MM.1S (cell line): ENCODE results near the gene CD46.

Source experiments
- EZH2 ChIP-seq: fragments of 300-600 bp; sonication (generic); optimal IDR thresholded peaks from 2 replicates; pipeline ENCODE3; 2017; ENCODE audit warnings: low read depth, mild to moderate bottlenecking, antibody characterized with exemption, low read length, mixed read lengths
- TF ChIP-seq, protein P1 (sequence below): fragments of 300-600 bp; sonication (generic); IDR thresholded peaks from 2 replicates; pipeline ENCODE4 v1.5.1; 2016; ENCODE audit warnings: antibody characterized with exemption, low read length, mixed read lengths

DNA sequence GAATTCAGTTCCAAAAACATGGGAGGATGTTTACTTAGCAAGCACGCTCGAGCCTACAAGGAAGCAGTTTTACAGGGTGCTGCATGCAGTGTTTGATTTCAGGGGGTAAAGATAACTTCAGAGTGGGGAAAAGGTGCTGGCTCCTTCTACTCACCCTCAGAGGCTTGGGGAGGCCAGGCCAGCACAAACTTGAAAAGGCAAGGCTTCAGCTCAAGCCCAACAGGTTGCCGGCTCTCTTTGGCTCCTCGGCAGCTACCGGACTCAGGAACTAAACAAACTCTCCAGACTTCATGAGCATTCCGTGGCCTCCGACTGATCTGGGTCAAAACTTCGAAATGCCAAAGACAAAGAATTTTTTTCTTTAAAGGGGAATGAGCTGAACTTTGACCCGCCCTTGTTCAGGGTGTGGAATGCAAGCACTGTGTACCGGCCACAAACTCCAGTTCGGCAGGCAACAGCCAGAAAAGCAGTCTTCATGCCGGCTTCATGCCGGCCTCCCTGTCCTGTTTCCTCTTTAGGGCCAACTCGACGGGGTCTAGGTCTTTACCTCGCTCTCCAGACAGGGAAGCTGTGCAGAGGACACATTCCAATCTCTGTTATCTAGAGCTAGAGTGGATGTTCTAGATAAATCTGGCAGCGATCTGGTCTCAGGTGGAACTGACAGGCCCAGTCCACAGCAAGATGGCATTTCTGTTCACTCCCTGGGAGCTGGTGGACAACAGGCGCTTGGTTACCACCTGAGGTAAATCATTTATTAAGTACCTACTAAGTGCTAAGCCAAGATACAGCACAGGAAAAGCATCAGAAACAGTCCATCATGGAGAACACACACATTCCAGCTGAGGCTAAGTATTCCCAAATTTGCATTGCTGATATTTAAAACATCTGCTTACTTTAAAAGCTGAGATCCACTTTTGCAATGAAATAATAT, 75.0 kb downstream of the CD46 start:
- TF ChIP-seq, protein P1, sequence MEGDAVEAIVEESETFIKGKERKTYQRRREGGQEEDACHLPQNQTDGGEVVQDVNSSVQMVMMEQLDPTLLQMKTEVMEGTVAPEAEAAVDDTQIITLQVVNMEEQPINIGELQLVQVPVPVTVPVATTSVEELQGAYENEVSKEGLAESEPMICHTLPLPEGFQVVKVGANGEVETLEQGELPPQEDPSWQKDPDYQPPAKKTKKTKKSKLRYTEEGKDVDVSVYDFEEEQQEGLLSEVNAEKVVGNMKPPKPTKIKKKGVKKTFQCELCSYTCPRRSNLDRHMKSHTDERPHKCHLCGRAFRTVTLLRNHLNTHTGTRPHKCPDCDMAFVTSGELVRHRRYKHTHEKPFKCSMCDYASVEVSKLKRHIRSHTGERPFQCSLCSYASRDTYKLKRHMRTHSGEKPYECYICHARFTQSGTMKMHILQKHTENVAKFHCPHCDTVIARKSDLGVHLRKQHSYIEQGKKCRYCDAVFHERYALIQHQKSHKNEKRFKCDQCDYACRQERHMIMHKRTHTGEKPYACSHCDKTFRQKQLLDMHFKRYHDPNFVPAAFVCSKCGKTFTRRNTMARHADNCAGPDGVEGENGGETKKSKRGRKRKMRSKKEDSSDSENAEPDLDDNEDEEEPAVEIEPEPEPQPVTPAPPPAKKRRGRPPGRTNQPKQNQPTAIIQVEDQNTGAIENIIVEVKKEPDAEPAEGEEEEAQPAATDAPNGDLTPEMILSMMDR = no peak
- TF ChIP-seq EZH2 = no peak
